Ovary (tissue), 3 donors: ENCODE data around the gene FBXO44.

Experiments
- POLR2A ChIP-seq: fragments of 450-650 bp; IDR thresholded peaks from one replicate; pipeline ENCODE4 v1.6.1; 2017; ENCODE audit warnings: antibody characterized with exemption, mild to moderate bottlenecking, moderate library complexity
- TF ChIP-seq, protein P1 (sequence below), 3 donors: fragments of 450-650 bp in 2 of 3; fragments of 200-600 bp in 1 of 3; IDR thresholded peaks; one replicate each; pipeline versions ENCODE4 v1.5.1 to v1.8.0; 2016 to 2022; ENCODE audit warnings: antibody characterized with exemption in 3 of 3, mild to moderate bottlenecking in 1 of 3
- donor health status: DM: no; HTN: no; CAD: no.

DNA sequence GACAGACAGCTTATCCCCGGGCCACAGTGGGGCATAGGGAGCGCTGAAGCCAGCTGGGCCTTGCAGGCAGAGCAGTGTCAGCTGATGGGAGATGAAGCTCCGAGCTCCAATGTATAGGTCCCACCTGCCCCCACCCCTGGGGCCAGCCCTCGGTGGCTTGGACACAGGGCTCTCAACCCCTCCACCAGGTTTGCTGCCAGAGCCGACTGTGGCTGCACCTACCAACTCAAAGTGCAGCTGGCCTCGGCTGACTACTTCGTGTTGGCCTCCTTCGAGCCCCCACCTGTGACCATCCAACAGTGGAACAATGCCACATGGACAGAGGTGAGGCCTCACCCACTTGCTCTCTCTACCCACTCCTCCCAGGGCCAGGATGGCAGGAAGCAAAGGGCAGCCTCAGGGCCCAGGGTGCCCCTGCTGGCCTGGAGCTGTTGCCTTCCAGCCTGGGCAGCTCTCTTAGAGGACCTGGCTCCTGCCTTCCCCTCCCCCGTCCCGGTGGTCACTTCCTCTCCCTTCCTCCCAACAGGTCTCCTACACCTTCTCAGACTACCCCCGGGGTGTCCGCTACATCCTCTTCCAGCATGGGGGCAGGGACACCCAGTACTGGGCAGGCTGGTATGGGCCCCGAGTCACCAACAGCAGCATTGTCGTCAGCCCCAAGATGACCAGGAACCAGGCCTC, 18.6 kb downstream of the FBXO44 start:
- TF ChIP-seq, protein P1, sequence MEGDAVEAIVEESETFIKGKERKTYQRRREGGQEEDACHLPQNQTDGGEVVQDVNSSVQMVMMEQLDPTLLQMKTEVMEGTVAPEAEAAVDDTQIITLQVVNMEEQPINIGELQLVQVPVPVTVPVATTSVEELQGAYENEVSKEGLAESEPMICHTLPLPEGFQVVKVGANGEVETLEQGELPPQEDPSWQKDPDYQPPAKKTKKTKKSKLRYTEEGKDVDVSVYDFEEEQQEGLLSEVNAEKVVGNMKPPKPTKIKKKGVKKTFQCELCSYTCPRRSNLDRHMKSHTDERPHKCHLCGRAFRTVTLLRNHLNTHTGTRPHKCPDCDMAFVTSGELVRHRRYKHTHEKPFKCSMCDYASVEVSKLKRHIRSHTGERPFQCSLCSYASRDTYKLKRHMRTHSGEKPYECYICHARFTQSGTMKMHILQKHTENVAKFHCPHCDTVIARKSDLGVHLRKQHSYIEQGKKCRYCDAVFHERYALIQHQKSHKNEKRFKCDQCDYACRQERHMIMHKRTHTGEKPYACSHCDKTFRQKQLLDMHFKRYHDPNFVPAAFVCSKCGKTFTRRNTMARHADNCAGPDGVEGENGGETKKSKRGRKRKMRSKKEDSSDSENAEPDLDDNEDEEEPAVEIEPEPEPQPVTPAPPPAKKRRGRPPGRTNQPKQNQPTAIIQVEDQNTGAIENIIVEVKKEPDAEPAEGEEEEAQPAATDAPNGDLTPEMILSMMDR (IDR thresholded peaks at IDR 0.05): no peak
- TF ChIP-seq POLR2A: no peak
